Regular cardiac myocyte (primary cell): ENCODE data around the gene ABCA2. TPM values are rescaled to one million over a fixed set of nuclear protein-coding genes. Genes with fewer than 3 reads are reported as not detected.

Experiments
- total RNA-seq: library from RNA; depleted of rRNA; stranded (reverse); fragments of >200 nt; gene quantifications from 2 replicates; pipeline ENCODE4 v1.2.3, GENCODE V29; 2014

ABCA2 gene, protein sequence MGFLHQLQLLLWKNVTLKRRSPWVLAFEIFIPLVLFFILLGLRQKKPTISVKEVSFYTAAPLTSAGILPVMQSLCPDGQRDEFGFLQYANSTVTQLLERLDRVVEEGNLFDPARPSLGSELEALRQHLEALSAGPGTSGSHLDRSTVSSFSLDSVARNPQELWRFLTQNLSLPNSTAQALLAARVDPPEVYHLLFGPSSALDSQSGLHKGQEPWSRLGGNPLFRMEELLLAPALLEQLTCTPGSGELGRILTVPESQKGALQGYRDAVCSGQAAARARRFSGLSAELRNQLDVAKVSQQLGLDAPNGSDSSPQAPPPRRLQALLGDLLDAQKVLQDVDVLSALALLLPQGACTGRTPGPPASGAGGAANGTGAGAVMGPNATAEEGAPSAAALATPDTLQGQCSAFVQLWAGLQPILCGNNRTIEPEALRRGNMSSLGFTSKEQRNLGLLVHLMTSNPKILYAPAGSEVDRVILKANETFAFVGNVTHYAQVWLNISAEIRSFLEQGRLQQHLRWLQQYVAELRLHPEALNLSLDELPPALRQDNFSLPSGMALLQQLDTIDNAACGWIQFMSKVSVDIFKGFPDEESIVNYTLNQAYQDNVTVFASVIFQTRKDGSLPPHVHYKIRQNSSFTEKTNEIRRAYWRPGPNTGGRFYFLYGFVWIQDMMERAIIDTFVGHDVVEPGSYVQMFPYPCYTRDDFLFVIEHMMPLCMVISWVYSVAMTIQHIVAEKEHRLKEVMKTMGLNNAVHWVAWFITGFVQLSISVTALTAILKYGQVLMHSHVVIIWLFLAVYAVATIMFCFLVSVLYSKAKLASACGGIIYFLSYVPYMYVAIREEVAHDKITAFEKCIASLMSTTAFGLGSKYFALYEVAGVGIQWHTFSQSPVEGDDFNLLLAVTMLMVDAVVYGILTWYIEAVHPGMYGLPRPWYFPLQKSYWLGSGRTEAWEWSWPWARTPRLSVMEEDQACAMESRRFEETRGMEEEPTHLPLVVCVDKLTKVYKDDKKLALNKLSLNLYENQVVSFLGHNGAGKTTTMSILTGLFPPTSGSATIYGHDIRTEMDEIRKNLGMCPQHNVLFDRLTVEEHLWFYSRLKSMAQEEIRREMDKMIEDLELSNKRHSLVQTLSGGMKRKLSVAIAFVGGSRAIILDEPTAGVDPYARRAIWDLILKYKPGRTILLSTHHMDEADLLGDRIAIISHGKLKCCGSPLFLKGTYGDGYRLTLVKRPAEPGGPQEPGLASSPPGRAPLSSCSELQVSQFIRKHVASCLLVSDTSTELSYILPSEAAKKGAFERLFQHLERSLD (N-terminal part only)
- total RNA-seq: 10.4 and 20.3 TPM in 2 replicates

DNA sequence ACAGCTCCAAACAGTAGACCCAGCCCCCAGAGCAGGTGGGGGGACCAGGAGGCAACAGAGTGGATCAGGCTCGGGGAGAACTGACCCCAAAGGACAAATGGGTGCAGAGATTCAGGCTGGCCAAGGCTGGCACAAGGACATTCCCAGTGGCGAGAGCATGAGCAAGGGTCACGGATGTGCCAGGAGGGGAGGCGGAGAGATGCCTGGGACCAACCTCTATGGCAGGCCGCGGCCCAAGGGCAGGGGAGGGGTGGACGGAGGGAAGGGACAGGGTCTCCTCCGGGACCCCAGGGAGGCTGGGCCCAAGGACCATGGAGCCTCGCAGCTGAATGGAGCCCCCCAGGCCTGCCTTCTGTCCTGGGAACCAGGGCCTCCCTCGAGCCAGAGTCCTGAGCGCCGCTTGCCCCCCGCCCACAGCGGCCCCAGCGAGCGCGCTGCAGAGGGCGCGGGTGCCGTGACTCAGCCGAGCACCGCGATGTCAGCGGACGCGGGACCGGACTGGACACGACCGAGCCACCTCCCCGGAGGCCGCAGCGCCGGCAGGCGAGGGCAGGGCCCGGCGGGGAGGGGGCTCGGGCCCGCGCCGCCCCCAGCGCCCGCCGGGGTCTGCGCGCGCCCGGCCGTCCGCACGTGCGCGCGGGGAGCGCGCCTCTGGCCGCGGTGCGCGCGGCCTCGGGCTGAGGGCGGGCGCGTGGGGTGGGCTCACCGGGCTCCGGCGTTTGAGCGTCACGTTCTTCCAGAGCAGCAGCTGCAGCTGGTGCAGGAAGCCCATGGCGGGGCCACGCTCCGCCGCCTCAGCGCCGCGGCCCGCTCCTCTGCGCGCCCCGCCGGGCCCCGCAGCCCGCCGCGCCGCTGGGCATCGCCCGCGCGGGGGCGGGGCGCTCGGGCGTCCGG, at the start of gene ABCA2:
Gene ABCA2 (minus strand): TSS at position 869 of the 894 bp plus-strand sequence. CDS start 97 bp downstream, at position 772.

GRCh38 chr9:137077010-137077747, 49.1 kb upstream of the ABCA2 start, which contains the start of gene UAP1L1:
Gene UAP1L1, plus strand, starts transcription at chr9:137077517. Its CDS starts 16 bp downstream, at chr9:137077533.

DNA sequence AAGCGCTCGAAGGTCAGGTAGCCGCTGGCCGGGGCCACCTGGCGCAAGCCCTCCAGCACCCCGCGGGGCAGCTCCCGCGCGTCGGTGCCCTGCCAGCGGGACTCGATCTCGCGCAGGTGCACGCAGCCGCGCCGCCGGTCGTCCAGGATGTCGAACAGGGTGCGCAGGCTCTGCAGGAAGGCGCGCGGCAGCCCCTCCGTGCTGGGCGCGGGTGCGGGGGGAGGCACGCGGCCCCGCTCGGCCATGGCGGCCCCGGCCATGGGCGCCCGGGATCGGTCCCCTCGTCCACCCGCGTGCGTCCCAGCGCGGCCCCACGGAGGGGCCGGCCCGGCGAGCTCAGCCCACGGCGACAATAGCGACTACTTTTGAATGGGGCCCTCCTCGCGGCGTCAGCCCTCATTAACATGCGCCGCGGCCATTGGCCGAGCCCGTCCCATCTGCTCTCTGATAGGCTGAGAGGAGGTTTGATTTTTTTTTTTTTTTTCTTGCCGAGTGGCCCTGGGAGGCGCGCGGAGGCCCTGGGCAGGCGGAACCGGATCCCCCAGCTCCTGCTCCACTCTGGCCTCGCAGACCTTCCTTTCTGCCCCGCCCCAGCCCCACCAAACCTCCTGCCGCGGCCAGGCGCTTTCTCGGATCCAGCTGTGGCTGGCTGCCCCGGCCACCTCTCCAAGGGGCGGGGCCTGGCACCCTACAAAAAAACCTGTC, 42.3 kb upstream of the ABCA2 start, which contains the start of gene SAPCD2:
Gene SAPCD2 (minus strand): TSS at position 357 of the 705 bp plus-strand sequence. CDS start 97 bp downstream, at position 260.

GRCh38 chr9:137053944-137054931, 26.2 kb upstream of the ABCA2 start, which contains the start of gene ENTPD2:
Gene ENTPD2, minus strand, starts transcription at chr9:137054061. Its CDS starts 64 bp downstream, at chr9:137053997.

GRCh38 chr9:137046088-137046787, 18.2 kb upstream of the ABCA2 start, which contains the start of gene NPDC1:
Gene NPDC1, minus strand, starts transcription at chr9:137046177. Its CDS starts 188 bp downstream, at chr9:137045989.

GRCh38 chr9:137031904-137032640, 4.0 kb upstream of the ABCA2 start, which contains the start of gene FUT7:
Gene FUT7, minus strand, starts transcription at chr9:137032088. Its CDS starts 97 bp downstream, at chr9:137031991.

DNA sequence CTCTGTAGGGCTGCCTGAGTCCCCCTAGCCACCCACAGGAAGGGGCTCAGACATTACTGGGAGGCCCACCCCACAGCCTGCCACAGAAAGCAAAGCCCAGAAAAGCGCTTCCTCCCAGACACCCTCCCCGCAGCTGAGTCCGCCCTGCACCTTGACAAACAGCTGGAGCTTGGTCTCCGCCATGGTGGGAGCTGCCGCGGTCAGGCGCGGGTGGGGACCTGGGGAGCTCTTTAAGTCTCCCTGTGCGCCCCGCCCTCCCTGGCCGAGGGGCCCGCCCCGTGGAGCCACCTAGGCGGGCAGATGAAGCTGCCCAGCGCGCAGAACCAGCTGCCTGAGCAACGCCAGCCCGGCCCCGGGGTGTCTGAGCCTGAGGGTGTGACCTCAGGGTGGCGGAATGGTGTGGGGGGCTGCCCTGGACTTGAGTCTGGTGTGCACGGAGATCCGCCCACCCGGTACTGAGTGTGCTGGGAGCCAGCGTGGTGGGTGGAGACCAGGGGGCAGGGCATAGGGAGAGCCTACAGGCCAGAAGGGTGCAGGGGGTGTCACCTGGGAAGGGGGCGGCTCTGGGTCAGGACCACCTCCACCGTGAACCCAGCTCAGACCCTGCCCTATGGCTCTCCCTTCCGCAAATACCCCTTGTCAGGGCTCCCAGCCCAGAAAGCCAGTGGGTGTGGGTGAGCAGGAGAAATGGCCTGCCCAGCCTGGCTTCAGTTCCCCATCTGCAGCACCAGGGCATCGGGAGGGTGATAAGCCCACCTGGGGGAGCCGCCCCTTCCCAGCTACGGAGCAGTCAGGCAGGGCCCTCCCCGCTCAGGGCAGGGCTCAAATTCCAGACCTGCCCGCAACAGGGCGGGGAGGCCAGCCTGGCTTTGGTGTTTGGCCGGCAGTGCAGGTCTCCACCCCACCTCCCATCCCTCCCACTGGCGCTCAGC, 31.4 kb downstream of the ABCA2 start, which contains the start of gene CLIC3:
Gene CLIC3 (minus strand): TSS at position 208 of the 932 bp plus-strand sequence. CDS start 25 bp downstream, at position 183.

DNA sequence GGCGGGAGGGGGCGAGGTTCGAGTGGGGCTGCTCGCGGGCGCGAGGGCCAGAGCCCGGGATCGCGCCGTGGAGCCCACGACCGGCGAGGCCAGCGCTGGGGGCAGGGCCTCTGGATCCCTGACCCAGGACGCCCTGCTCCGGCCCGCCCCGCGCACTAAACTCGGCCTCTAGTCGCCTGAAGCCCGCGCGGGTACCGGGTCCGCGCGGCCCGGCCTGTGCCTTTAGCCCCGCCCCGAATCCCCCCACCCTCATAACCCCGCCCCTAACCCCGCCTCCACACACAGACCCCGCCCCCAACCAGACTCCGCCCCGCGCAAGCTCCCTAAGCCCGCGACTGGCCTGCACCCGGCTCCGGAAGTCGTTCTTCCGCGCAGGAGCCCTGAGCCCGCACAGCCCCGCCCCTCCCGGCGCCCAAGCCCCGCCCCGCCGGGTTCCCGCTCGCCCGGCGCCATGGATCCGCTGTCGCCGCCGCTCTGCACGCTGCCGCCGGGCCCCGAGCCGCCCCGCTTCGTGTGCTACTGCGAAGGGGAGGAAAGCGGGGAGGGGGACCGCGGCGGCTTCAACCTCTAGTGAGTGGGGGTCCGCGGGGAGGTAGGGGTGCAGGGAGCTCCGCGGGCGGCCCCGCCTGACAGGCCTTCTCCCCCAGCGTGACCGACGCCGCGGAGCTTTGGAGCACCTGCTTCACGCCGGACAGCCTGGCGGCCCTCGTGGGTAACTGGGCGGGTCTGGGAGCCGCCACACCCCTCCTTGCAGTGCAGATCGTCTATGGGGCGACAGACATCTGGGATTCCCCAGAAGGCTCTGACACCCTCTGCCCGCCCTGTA, 35.8 kb downstream of the ABCA2 start, which contains the start of gene PAXX:
Gene PAXX (plus strand): TSS at position 430 of the 826 bp plus-strand sequence. CDS start 22 bp downstream, at position 452.

DNA sequence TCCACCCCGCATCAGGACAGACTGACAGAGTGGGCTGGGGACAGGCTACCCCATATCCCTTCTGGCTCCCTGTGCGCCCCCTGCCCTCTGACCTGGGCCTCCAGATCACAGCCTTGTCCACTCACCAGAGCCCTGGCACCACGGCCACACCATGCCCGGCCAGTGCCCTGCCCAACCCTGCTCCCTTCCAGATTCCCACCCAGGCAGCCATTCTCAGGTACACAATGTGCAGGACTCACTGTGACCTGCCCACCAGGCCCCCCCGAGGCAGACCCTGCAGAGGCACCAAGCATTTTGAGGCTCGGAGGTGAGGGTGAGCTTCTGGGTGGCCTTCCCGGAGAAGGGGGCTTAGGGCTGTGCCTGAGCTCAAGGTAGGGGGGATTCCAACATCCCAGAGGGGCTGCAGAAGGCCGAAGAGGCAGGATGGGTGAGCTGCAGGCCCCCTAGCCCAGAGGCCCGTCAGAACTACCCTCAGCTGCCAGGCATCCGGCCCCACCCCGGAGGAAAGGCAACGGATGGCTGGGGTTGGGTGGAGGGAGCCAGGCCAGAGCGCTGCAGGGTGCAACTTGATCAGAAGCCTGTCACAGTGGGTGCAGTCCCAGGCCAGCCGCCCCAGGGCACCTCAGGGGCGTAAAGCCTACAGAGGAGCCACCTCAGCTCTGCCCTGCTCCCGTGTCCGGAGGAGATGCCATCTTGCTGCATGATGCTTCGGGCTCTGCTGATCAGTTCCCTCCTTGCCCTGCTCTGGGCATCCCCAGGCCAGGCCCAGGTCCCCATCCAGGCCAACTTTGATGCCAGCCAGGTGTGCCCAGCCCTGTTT, 45.6 kb downstream of the ABCA2 start, which contains the start of gene LCNL1:
Gene LCNL1 (plus strand): TSS at position 762 of the 820 bp plus-strand sequence. CDS start 594 bp downstream, outside the sequence.

DNA sequence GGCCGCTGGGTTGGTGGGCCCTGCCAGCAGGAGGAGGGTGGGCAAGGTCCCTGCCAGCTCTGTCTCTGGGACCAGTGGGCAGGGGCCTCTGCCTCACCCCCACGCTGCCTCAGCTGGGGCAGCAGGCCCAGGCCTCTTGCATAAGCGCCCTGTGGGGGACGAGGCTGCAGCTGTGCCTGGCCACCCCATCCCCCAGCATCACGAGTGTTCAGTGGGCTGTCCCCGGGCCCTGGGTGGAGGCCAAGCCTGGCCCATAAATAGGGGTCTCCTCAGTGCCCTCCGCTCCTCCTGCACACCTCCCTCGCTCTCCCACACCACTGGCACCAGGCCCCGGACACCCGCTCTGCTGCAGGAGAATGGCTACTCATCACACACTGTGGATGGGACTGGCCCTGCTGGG, 50.8 kb downstream of the ABCA2 start, which contains the start of gene PTGDS:
Gene PTGDS (plus strand): TSS at position 282 of the 400 bp plus-strand sequence. CDS start 75 bp downstream, at position 357.

